GM18873 (cell line): Measurements from ENCODE around the gene TMEM158.

Source experiments
- ATAC-seq: cut with Tn5 transposase; IDR thresholded peaks from one replicate; pipeline ENCODE4 v1.9.1; 2021; ENCODE audit warnings: mild to moderate bottlenecking, moderate library complexity, moderate number of reproducible peaks; ENCODE audit not compliant: unreplicated experiment, low FRiP score

TMEM158 gene

DNA sequence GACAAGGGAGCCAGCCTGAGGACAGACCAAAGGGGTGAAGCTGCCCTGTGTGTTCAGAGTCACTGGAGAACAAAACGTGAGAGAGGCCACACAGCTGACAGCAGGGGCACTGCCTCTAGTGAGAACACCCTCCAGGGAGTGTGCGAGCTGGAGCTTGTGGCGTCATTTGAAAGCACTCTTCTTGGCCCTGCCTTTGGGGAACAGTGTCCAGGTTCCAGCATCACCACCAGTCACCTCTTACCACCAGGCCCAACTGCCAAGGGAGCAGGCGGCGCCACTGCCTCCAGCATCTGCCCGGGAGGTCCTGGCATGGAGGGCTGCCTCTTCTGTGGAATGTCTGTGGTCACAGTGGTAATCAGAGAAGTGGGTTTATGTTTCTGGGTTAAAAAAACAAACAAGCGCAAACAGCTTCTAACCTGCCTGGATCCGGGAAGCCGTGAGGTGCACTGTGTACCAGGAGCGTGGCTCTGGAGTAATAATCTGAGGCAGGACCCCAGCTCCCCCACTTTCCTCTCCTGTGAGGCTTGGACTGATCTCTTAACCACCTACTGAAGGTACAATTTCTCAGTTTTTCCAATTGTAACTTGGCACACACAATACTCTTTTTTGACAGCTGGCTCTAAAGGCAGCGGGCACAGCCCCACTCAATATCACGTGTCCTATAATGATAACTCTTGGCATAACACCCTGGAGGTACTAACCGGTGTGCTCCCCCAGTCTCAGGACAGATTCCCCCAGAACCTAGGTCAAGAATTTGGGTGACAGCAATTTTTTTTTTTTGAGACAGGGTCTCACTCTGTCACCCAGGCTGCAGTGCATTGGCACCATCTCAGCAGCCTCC is 47.7 kb downstream of the TMEM158 start:
- ATAC-seq: no peak

- no peak for ATAC-seq
These were observed 49.2 kb downstream of the TMEM158 start for GRCh38 chr3:45176912-45177311.
